SU-DHL-6 (cell line): Measurements from ENCODE around the gene TRMT1L.

Source experiments
- H2AFZ ChIP-seq: fragments of 200-600 bp; sonication (generic); 2 replicates; pipeline ENCODE4 v1.6.1; 2014; ENCODE audit warnings: low read depth, mild to moderate bottlenecking, moderate library complexity, mixed read lengths, antibody characterized with exemption, low read length; ENCODE audit not compliant: severe bottlenecking
- H3F3A ChIP-seq: fragments of 200-600 bp; shearing (Covaris generic); 2 replicates; pipeline ENCODE4 v1.6.0; 2016; ENCODE audit warnings: antibody characterized with exemption, mild to moderate bottlenecking; ENCODE audit not compliant: insufficient read depth
- H3K27ac ChIP-seq: fragments of 200-600 bp; sonication (generic); 2 replicates; pipeline ENCODE4 v1.5.1; 2016; ENCODE audit warnings: low read depth, mild to moderate bottlenecking, low read length, moderate library complexity, mixed read lengths
- H3K27me3 ChIP-seq: fragments of 200-600 bp; sonication (generic), shearing (Covaris generic); 2 replicates; pipeline ENCODE4 v1.6.0; 2014; ENCODE audit warnings: mild to moderate bottlenecking, low read length
- H3K36me3 ChIP-seq: fragments of 200-600 bp; sonication (generic); 2 replicates; pipeline ENCODE4 v1.6.1; 2014; ENCODE audit warnings: mild to moderate bottlenecking, low read length, mixed read lengths
- H3K4me2 ChIP-seq: fragments of 300-600, 200-600 bp; shearing (Covaris generic), sonication (generic); 2 replicates; pipeline ENCODE4 v1.6.0; 2014; ENCODE audit warnings: low read length, low read depth, mild to moderate bottlenecking; ENCODE audit not compliant: poor library complexity, severe bottlenecking
- H3K4me3 ChIP-seq: fragments of 200-600 bp; sonication (generic); 2 replicates; pipeline ENCODE4 v1.5.1; 2014; ENCODE audit warnings: antibody characterized with exemption, low read length, mild to moderate bottlenecking, mixed read lengths; ENCODE audit not compliant: insufficient read depth, poor library complexity, severe bottlenecking
- H3K79me2 ChIP-seq: fragments of 200-600 bp; sonication (generic); 2 replicates; pipeline ENCODE4 v1.6.1; 2014; ENCODE audit warnings: mild to moderate bottlenecking, low read length, moderate library complexity; ENCODE audit not compliant: insufficient read depth
- H3K9ac ChIP-seq: fragments of 200-600 bp; sonication (generic); 2 replicates; pipeline ENCODE4 v1.7.0; 2014; ENCODE audit warnings: mild to moderate bottlenecking, low read length
- H3K9me2 ChIP-seq: fragments of 200-600 bp; sonication (generic); replicated peaks from 2 replicates; pipeline ENCODE4 v1.6.1; 2014; ENCODE audit warnings: low read length; ENCODE audit not compliant: insufficient read depth
- H3K9me3 ChIP-seq: fragments of 200-600 bp; sonication (generic); 2 replicates; pipeline ENCODE4 v1.6.1; 2014; ENCODE audit warnings: low read length, mixed read lengths; ENCODE audit not compliant: insufficient read depth
- H4K20me1 ChIP-seq: fragments of 200-600 bp; sonication (generic); 2 replicates; pipeline ENCODE4 v1.6.1; 2014; ENCODE audit warnings: low read depth, mild to moderate bottlenecking, antibody characterized with exemption, low read length, moderate library complexity, mixed read lengths
- CTCF ChIP-seq: fragments of 200-600 bp; sonication (generic); IDR thresholded peaks from one replicate; pipeline ENCODE4 v1.5.1; 2017; ENCODE audit warnings: antibody characterized with exemption, mild to moderate bottlenecking, low read length, moderate library complexity; ENCODE audit not compliant: insufficient read depth, poor library complexity, severe bottlenecking
- EZH2phosphoT487 ChIP-seq: fragments of 200-600 bp; sonication (generic), shearing (Covaris generic); conservative IDR thresholded peaks from 2 replicates; pipeline ENCODE4 v1.6.1; 2018; ENCODE audit warnings: mild to moderate bottlenecking, antibody characterized with exemption, low read length, moderate library complexity, mixed read lengths

TRMT1L gene

GRCh38 chr1:185193756-185194155 lies 37.0 kb upstream of the TRMT1L start:
- Histone ChIP-seq H3K36me3 (no peaks in the 10 kb centered on the region), H3K9ac (no peak overlapping the region), H3K27me3 (no peaks in the 10 kb centered on the region), H3K9me3 (no peaks in the 10 kb centered on the region), H3K4me3 (no peak overlapping the region), H3K9me2 (no peaks in the 10 kb centered on the region), H3F3A (no peaks in the 10 kb centered on the region), H3K4me2 (no peak overlapping the region), H4K20me1 (no peaks in the 10 kb centered on the region), H2AFZ (no peak overlapping the region), H3K27ac (no peak overlapping the region), H3K79me2 (no peaks in the 10 kb centered on the region)
- TF ChIP-seq CTCF: no peak

GRCh38 chr1:185170291-185170848 lies 13.6 kb upstream of the TRMT1L start:
- Histone ChIP-seq H3F3A (no peaks in the 10 kb centered on the region), H3K79me2 (no peaks in the 10 kb centered on the region), H3K27ac (no peak overlapping the region), H3K4me2 (peak overlapping the region; percentile 43), H2AFZ (peak overlapping the region; percentile 86), H3K9me3 (no peaks in the 10 kb centered on the region), H3K9me2 (no peaks in the 10 kb centered on the region), H3K4me3 (no peak overlapping the region), H3K9ac (no peak overlapping the region), H3K27me3 (no peaks in the 10 kb centered on the region), H3K36me3 (no peaks in the 10 kb centered on the region), H4K20me1 (no peaks in the 10 kb centered on the region)
- TF ChIP-seq CTCF (peak; percentile 98), EZH2phosphoT487 (no peak)

- Histone ChIP-seq H2AFZ (no peak overlapping the region), H3K27me3 (no peaks in the 10 kb centered on the region), H3K9me2 (no peaks in the 10 kb centered on the region), H3K27ac (no peak overlapping the region), H3K79me2 (no peaks in the 10 kb centered on the region), H3F3A (no peaks in the 10 kb centered on the region), H3K36me3 (no peaks in the 10 kb centered on the region), H3K9me3 (no peaks in the 10 kb centered on the region), H3K4me3 (no peak overlapping the region), H3K9ac (no peak overlapping the region), H3K4me2 (no peak overlapping the region), H4K20me1 (no peaks in the 10 kb centered on the region)
- TF ChIP-seq CTCF (no peak), EZH2phosphoT487 (no peak)
Measured at GRCh38 chr1:185166106-185166505, 9.4 kb upstream of the TRMT1L start.
